ENCODE data around the gene PPFIA4. TPM values are rescaled to one million over a fixed set of nuclear protein-coding genes. Genes with fewer than 3 reads are reported as not detected.

The PPFIA4 gene
- total RNA-seq, 1 experiment from 2014 or later = 10.8 TPM

GRCh38 chr1:203006948-203007871 lies 19.1 kb upstream of the PPFIA4 start, which contains the start of gene TMEM183A (continued):
- TF ChIP-seq, protein P1, sequence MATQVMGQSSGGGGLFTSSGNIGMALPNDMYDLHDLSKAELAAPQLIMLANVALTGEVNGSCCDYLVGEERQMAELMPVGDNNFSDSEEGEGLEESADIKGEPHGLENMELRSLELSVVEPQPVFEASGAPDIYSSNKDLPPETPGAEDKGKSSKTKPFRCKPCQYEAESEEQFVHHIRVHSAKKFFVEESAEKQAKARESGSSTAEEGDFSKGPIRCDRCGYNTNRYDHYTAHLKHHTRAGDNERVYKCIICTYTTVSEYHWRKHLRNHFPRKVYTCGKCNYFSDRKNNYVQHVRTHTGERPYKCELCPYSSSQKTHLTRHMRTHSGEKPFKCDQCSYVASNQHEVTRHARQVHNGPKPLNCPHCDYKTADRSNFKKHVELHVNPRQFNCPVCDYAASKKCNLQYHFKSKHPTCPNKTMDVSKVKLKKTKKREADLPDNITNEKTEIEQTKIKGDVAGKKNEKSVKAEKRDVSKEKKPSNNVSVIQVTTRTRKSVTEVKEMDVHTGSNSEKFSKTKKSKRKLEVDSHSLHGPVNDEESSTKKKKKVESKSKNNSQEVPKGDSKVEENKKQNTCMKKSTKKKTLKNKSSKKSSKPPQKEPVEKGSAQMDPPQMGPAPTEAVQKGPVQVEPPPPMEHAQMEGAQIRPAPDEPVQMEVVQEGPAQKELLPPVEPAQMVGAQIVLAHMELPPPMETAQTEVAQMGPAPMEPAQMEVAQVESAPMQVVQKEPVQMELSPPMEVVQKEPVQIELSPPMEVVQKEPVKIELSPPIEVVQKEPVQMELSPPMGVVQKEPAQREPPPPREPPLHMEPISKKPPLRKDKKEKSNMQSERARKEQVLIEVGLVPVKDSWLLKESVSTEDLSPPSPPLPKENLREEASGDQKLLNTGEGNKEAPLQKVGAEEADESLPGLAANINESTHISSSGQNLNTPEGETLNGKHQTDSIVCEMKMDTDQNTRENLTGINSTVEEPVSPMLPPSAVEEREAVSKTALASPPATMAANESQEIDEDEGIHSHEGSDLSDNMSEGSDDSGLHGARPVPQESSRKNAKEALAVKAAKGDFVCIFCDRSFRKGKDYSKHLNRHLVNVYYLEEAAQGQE (IDR thresholded peaks at IDR 0.05; ENCODE audit: low read depth) = no peak
- peak; percentile 80 for TF ChIP-seq ZFX (IDR thresholded peaks at IDR 0.05)
- no peak; the same call in 1 of the 2 replicates for TF ChIP-seq ELF1 (IDR thresholded peaks at IDR 0.05; ENCODE audit: borderline replicate concordance, low read depth)
- TF ChIP-seq POLR2AphosphoS5 (IDR thresholded peaks at IDR 0.05; ENCODE audit: low read depth, low read length) = peak; percentile 99

GRCh38 chr1:203009185-203009584 lies 17.1 kb upstream of the PPFIA4 start:
- ChIA-PET CTCF (interaction anchor here (1.0 to 1.1 kb wide), 2 partner anchors 12 to 260 kb away, joined by 3 to 4 read pairs; no protein-coding TSS in a partner anchor), POLR2A (interaction anchor here (1.0 kb wide), 1 partner anchor 12 kb away, joined by 3 read pairs; no protein-coding TSS in a partner anchor), RAD21 (ENCODE audit: low non-redundant PET in 1 of 2, low total read pairs in 2 of 2, uncharacterized antibody in 2 of 2, unreplicated experiment in 2 of 2) (no interaction called here)
- H4K20me1 ChIP-seq (ENCODE audit: insufficient read depth) = no peaks in the 10 kb centered on the region
- H3K4me3 ChIP-seq (replicated peaks in 1 of 2; ENCODE audit: low read depth in 1 of 2, low read length in 2 of 2) = no peak overlapping the region
- TF ChIP-seq YY1 (IDR thresholded peaks at IDR 0.05; ENCODE audit: extremely low read depth, insufficient replicate concordance, low read depth, low read length) (no peak), POLR2AphosphoS5 (IDR thresholded peaks at IDR 0.05; ENCODE audit: low read depth, low read length) (no peak), SRF (IDR thresholded peaks at IDR 0.05; ENCODE audit: low read depth) (no peak), EZH2phosphoT487 (IDR thresholded peaks at IDR 0.05; ENCODE audit: borderline replicate concordance) (no peak)
- DNase-seq (ENCODE audit: low read depth, low spot score) (no peak), ATAC-seq (no peak)
- BruUV-seq (replicated peaks) = no TSS peak
- peaks cover 20 to 36% of the 10 kb centered on the region in 2 experiments for H3K36me3 ChIP-seq (ENCODE audit: control insufficient read depth in 1 of 2, insufficient read depth in 2 of 2, low read length in 2 of 2)
- intact Hi-C loops (cut with micrococcal nuclease) = no loop called here
- H3K9me3 ChIP-seq (ENCODE audit: control insufficient read depth in 1 of 2, insufficient read depth in 1 of 2, low read depth in 1 of 2, low read length in 2 of 2) = no peaks in the 10 kb centered on the region
- H3K9me2 ChIP-seq (ENCODE audit: insufficient read depth) = no peaks in the 10 kb centered on the region
- H3K4me2 ChIP-seq (ENCODE audit: low read length) = peak overlapping the region; percentile 81; the same call in 1 of the 2 replicates
- H3K79me2 ChIP-seq (ENCODE audit: insufficient read depth, low read length) = peaks cover 68% of the 10 kb centered on the region
- H3K9ac ChIP-seq (ENCODE audit: low read length) = no peak overlapping the region
- H2AFZ ChIP-seq (ENCODE audit: low read depth, low read length, poor library complexity, severe bottlenecking) = no peak overlapping the region
- H3K27ac ChIP-seq (ENCODE audit: low read depth, low read length) = no peak overlapping the region
- peaks cover 11 to 18% of the 10 kb centered on the region in 2 experiments for H3K4me1 ChIP-seq (ENCODE audit: control insufficient read depth in 1 of 2, insufficient read depth in 2 of 2, low read length in 2 of 2)
- H3K27me3 ChIP-seq (ENCODE audit: insufficient read depth, low read length) = no peaks in the 10 kb centered on the region

All from HCT116 (cell line).